ENCODE data around the gene PNMA8A.

DNA sequence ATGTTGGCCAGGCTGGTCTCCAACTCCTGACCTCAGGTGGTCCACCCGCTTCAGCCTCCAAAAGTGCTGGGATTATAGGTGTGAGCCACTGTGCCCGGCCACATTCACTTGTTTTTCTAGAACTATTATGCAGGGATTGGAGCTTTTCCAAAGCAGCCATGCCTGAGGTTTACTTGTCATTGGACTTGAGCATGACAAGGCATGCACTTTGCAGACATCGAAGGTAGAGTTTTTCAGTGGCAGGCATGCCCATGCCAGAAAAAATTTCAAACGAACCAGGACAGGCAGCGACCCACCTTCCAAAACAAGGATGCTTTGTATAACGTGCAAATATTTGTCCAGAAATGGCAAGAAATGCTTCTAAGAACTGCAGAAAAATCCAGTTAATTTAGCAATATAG lies 17.7 kb downstream of the PNMA8A start:
- no peak for TF ChIP-seq POLR2A (IDR thresholded peaks at IDR 0.05)
- TF ChIP-seq, protein P1, sequence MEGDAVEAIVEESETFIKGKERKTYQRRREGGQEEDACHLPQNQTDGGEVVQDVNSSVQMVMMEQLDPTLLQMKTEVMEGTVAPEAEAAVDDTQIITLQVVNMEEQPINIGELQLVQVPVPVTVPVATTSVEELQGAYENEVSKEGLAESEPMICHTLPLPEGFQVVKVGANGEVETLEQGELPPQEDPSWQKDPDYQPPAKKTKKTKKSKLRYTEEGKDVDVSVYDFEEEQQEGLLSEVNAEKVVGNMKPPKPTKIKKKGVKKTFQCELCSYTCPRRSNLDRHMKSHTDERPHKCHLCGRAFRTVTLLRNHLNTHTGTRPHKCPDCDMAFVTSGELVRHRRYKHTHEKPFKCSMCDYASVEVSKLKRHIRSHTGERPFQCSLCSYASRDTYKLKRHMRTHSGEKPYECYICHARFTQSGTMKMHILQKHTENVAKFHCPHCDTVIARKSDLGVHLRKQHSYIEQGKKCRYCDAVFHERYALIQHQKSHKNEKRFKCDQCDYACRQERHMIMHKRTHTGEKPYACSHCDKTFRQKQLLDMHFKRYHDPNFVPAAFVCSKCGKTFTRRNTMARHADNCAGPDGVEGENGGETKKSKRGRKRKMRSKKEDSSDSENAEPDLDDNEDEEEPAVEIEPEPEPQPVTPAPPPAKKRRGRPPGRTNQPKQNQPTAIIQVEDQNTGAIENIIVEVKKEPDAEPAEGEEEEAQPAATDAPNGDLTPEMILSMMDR (IDR thresholded peaks at IDR 0.05), result no peak

All from lower leg skin (tissue), 3 donors.